ENCODE data around the gene PTPRG.

The PTPRG gene

GRCh38 chr3:61774279-61774890, 213.0 kb downstream of the PTPRG start:
- no peak for DNase-seq

GRCh38 chr3:61776390-61776789, 215.0 kb downstream of the PTPRG start:
- DNase-seq = no peak

DNA sequence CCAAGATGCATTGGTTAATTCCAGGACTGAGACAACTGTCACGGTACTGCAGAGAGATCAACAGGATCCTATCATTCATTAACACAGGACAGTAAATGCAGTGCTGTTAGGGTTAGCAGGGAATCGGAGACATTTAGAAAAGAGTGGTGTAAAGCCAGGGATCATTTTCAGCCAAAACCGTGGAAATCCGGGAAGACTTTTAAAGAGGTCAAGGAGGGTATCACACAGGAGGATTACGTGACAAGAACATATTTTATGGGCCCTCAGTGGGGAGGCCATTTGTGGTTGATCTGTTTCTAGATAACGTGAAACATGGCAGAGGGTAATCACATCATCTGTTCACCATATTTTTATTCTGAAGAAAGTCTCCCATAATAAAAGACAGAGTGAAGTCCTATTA, 216.1 kb downstream of the PTPRG start:
- DNase-seq = no peak

DNA sequence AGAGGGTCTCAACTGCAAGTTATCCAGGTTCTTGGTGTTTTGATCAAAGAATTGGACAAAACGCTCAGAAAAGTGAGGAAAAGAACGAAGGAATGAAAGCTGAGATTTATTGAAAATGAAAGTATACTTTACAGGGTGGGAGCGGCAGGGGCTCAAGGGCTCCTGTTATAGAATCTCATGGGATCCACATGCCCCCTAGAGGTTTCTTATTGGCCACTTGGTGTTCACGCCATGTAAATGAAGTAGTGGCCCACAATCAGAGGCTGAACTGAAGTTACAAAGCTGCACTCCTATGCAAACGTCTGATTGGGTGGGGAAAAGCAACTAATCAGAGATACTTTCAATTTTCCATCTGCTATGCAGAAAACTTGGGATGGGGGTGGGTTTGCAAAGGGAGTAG, 216.7 kb downstream of the PTPRG start:
- no peak for DNase-seq

DNA sequence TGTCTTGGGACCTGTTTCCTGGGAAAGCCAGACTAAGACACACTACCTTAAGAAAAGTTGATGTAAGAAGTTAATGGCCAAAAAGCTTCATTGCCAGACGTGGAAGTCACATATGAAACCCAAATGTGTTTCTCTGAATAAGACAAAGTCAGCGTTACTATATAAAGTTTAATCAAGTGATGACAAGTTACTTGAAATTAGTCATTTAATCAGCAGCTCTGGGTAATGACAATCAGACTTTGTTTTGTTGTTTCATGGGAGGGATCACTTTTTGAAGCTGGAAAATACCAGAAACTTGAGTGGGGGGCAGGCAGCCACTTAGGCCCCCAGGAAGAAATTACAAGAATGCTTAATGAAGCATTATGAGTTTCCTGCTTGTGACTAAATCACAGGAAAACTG, 218.6 kb downstream of the PTPRG start:
- no peak for DNase-seq

DNA sequence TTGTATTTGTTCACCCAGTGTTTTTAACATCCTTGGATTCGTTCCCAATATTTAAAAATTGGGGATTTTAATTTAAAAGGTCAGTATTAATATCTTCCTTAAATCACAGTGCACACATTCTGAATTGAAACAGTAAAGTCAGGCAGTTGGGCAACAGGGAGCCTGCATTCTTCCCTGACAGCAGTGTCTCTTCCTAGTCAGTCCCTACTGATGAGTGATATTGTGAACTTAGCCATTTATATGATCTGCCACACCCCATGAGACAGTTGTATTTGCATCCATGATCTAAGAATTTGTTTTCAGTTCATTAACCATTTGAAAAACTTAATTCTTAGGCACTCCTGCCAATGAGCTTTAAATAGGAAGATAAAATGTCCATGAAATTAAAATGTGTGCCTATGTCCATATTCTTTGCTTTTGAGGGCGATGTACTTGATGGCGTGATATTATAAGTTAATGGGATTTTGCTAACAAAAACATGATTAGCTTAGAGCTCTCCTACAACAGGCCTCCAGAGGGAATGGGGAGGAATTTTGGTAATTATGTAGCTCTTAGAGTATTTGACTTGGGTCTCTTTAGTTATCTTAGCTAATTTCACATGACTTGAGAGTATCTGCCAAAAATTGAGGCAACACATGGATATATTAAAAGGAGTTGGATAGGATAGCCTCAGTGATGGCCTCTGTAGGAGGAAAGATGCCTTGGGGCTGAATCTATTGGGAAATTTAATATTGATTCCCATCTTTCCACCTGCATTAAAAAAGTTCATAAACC, 219.3 kb downstream of the PTPRG start:
- no peak for DNase-seq

- DNase-seq = no peak
These were observed 222.8 kb downstream of the PTPRG start for GRCh38 chr3:61783993-61784718.

- no peak for DNase-seq
These were observed 227.5 kb downstream of the PTPRG start for GRCh38 chr3:61788623-61789507.

DNA sequence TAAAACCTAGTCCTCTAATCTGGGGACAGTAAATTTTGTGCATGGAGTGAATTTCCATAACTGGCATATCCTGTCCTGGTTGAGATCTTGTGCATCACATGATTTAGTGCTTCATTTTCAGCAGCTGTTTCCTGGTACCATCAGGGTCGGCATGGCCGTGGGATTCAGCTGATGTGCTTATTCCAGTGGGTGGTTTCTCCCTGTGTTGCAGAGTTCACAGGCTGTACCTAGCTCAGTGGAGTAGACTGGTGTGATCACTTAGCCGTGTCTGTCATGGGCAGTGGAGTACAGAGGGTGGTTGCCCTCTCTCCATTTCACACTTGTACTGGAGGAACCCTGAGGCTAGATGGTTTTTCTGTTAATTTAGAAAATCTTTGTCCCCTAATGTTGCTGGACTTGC, 228.5 kb downstream of the PTPRG start:
- no peak for DNase-seq

DNA sequence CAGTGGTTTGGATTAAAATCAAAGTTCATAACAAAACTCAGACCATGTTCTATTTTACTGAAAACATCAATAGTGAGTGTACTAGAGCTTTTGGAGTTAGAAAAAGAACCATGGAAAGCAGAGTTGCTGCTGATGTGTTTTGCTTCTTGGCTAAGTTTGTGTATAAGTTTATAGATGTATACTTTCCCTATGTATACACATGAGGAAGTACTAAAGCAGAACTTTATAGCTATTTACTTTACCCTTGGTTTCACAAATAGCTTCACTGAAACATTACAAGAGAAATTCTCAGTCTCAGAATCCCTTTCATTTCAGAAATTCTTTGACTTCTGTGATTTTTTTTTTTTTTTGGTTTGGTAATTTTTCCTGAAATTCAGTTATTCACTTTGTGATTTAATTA, 229.0 kb downstream of the PTPRG start:
- no peak for DNase-seq

DNA sequence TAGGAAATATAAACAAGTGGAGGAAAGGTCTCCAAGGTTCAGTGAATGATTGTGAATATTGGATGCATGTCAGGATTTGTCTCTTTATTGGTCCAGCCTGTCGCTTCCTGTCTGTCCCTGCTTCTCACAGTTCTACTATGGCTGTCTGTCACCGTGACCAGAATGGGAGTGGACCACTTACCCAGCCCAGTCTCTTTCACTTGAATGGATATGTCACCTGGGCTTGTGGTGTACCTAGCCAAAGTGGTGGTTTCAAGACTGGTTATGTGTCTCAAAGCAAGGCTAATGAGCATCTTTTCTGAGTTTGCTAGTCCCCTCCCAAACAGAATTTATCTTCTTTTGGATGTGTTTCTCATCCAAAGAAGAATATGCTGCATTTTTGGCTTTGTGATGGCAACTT, 231.7 kb downstream of the PTPRG start:
- no peak for DNase-seq

DNA sequence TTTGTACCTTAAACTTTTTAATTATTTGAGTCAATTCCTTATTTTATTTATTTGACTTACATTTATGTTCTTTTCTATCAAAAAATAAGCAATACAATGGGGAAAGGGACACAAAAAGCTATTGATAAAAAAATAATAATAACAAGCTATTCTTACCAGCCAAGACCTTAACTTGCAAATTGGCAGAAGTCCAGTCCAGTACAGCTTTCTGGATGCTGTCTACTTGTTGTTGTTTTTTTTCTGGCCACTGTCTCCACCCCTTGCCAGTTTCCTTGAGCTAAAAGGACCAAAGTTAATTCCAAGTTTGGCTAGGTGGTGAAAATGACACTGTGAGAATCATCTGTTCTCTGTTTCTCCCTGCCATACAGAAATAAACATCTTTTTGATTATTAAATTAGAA, 232.2 kb downstream of the PTPRG start:
- DNase-seq = no peak

- DNase-seq = no peak
These were observed 233.0 kb downstream of the PTPRG start for GRCh38 chr3:61794341-61794740.

DNA sequence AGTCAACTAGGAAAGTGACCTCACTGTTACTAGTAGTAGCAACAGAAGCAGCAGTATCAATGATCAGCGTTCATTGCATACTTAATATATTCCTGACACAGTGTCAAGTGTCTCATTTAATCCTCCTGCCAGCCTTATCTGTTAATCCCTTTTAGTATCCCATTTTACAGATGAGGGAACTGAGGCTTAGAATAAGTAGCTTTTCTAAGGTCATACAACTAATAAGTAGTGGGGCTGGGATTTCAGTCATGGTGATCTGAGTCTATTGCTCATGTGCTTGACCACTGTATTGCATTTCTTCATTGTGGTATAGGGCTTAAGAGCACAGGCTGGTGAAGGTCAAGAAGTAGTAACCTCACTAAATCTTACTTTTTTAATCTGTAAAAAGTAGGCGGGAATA, 233.6 kb downstream of the PTPRG start:
- no peak for DNase-seq

GRCh38 chr3:61796088-61796680, 234.8 kb downstream of the PTPRG start:
- no peak for DNase-seq

- DNase-seq = no peak
These were observed 235.5 kb downstream of the PTPRG start for GRCh38 chr3:61796911-61797310.

DNA sequence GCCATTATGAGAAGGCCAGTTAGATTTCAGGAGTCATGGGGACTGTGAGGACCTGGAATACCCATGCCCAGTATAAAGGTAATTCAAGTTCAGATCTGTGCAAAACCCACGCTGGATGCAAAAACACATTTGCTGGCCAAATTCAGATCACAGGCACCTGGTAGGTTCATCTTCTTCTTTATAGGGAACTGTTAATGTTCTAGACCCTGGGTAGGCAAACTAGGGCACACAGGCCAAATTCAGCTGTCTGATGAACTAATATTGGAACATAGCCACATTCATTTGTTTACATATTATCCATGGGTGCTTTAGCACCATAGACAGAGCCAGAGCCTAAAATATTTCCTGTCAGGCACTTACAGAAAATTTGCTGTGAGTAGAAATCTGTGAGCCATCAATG, 241.4 kb downstream of the PTPRG start:
- DNase-seq = no peak

DNA sequence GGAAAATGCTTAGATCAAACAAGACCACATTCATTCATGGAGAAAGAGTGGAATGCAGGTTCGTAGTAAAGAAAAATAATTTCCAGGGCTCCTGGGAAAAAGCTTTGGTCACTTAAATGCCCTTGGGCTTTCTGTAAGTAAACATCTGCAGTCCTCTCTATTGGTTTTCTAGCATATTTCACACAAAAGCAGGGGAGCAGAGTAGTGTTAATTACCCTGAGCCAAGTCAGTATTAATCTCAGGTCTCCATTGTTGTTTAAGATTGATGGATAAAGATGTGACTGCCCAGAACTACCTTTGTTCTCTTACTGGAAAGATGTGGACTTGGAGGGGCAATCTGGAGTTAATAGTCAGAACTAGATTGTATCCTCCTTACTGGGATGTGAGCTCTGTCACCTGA, 242.6 kb downstream of the PTPRG start:
- DNase-seq = no peak

- DNase-seq = no peak
These were observed 243.4 kb downstream of the PTPRG start for GRCh38 chr3:61804782-61805181.

DNA sequence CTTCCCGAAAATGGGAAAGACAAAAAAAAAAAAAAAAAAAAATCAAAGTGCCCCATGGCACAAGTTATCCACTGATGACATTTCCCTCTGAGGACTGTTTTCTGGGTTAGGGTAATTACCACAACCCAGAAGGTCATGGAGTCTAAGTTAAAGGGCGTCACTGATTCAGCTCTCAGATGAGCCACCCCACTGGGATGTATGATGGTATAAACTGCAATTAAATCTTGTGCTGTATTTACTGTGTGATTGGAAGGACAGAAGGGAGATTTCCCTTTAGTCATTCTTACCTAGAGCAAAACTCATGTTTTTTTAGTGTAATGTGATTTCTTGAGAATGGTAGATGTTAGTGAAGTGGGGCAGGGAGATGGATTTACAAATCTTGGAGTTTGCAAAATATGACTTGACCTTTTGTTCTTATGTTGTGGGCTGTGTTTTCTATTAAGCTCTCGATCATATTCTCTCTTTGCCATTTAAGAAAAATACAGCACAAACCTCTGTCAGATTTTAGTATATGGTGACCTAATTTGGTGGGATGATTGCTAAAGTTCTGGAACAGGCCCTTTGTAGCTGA, 244.2 kb downstream of the PTPRG start:
- DNase-seq = no peak

- DNase-seq = no peak
These were observed 245.4 kb downstream of the PTPRG start for GRCh38 chr3:61806810-61807209.

GRCh38 chr3:61807865-61808276, 246.5 kb downstream of the PTPRG start:
- no peak for DNase-seq
